Measurements from ENCODE around the gene GALR3. TPM values are rescaled to one million over a fixed set of nuclear protein-coding genes. Genes with fewer than 3 reads are reported as not detected.

The GALR3 gene
- total RNA-seq, 6 experiments from 2014 or later = 0.29 to 0.83 TPM; not detected in 4

GRCh38 chr22:37832022-37832857, 9.1 kb downstream of the GALR3 start:
- peaks cover 0 to 36% (median 7%) of the 10 kb centered on the region in 4 donors for H3K36me3 ChIP-seq
- no peaks in the 10 kb centered on the region for H3K9me3 ChIP-seq
- H3K27me3 ChIP-seq = no peaks in the 10 kb centered on the region
- no peak for TF ChIP-seq POLR2A (IDR thresholded peaks at IDR 0.05)
- TF ChIP-seq CTCF (IDR thresholded peaks at IDR 0.05) = peak in 1 of 4 donors; percentile 6
- peaks cover 0 to 19% (median 4%) of the 10 kb centered on the region in 4 donors for H3K4me1 ChIP-seq
- WGBS (ENCODE audit: insufficient coverage, low coverage, low lambda C conversion rate, missing lambda C conversion rate) = 49% methylated on average over 8 of the region's 16 CpGs
- no peak overlapping the region for H3K4me3 ChIP-seq
- peak overlapping the region in 1 of 3 donors; percentile 29 for H3K27ac ChIP-seq
- ATAC-seq = peak; percentile 84 to 97 (median 94)
- intact Hi-C loops (cut with DNase I) = no loop called here
- DNase-seq = peak; percentile 45 to 84 (median 82)

GRCh38 chr22:37842015-37842793, 19.0 kb downstream of the GALR3 start:
- ATAC-seq (no peak), DNase-seq (no peak)
- H3K36me3 ChIP-seq = peaks cover 0 to 19% (median 8%) of the 10 kb centered on the region in 4 donors
- TF ChIP-seq POLR2A (IDR thresholded peaks at IDR 0.05) (no peak), CTCF (IDR thresholded peaks at IDR 0.05) (no peak)
- H3K4me3 ChIP-seq = no peak overlapping the region
- intact Hi-C loops (cut with DNase I) = no loop called here
- no peak overlapping the region for H3K27ac ChIP-seq
- no peaks in the 10 kb centered on the region for H3K9me3 ChIP-seq
- H3K4me1 ChIP-seq = peaks cover 0 to 10% (median 4%) of the 10 kb centered on the region in 4 donors
- WGBS (ENCODE audit: insufficient coverage, low coverage, low lambda C conversion rate, missing lambda C conversion rate) = 76% methylated on average over 10 of the region's 10 CpGs
- H3K27me3 ChIP-seq = no peaks in the 10 kb centered on the region

GRCh38 chr22:37843741-37844089, 20.5 kb downstream of the GALR3 start:
- WGBS (ENCODE audit: insufficient coverage, low coverage, low lambda C conversion rate, missing lambda C conversion rate) = 3% methylated on average over 8 of the region's 46 CpGs
- peak in 2 of 3 donors; percentile 64 to 69 for DNase-seq
- peaks cover 0 to 10% (median 4%) of the 10 kb centered on the region in 4 donors for H3K36me3 ChIP-seq

More at GRCh38 chr22:37843741-37844089, 20.5 kb downstream of the GALR3 start:
- ATAC-seq = peak; percentile 38 to 47 (median 43)
- TF ChIP-seq CTCF (IDR thresholded peaks at IDR 0.05) = no peak
- no peak for TF ChIP-seq POLR2A (IDR thresholded peaks at IDR 0.05)
- Histone ChIP-seq H3K27ac (peak overlapping the region; percentile 49 to 83 (median 69)), H3K4me1 (peaks cover 0 to 16% (median 5%) of the 10 kb centered on the region in 4 donors), H3K4me3 (peak overlapping the region; percentile 84 to 94 (median 86)), H3K9me3 (no peaks in the 10 kb centered on the region), H3K27me3 (no peaks in the 10 kb centered on the region)
- intact Hi-C loops (cut with DNase I) = no loop called here

Measured in right lobe of liver (tissue), 6 donors.